Transverse colon (tissue), 4 donors: ENCODE data around the gene HIVEP3.

Experiments
- POLR2AphosphoS5 ChIP-seq, 3 donors: sonication (generic); formaldehyde crosslinking; IDR thresholded peaks; one replicate each; pipeline ENCODE4 v1.6.1; 2016; ENCODE audit warnings: antibody characterized with exemption in 3 of 3
- TF ChIP-seq, protein P1 (sequence below), 5 experiments: fragments of 200-600 bp in 3 of 5; fragments of 450-650 bp in 2 of 5; sonication (generic) in 3 of 5; IDR thresholded peaks; 1 replicate in 2 of 5; 2 replicates in 3 of 5; pipeline ENCODE4 v1.5.1; 2016 to 2017; ENCODE audit warnings: antibody characterized with exemption in 5 of 5, inconsistent platforms in 3 of 5, mild to moderate bottlenecking in 2 of 5, moderate library complexity in 1 of 5

DNA sequence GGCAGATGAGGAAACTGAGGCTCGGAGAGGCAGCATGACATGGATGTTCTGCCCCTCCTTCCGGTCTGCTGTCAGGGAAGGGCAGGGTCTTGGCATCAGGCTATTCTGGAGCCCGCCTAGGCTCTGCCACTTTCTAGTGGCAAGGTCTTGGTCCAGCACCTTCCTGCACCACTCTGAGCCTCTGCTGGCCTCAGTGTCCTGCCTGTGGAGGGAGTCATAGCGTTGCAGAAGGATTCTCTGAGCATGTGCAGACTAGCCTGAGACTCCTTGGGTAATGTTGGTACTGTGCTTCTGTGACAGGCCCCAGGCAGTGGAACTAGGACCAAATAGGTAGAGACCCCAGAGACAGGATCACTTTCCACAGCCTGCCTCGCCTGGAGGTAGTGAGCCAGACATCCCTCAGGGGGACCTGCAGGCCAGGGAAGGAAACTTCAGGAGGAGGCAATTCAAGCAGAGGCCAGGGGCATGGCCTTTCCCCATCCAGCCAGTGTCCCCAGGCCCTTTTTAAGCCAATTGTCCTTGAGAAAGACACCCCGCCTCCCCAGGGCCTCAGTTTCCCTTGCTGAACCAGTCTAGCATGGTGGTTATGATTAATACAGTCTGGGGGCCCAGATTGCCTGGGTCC is 444.9 kb downstream of the HIVEP3 start:
- TF ChIP-seq POLR2AphosphoS5 (IDR thresholded peaks at IDR 0.05) = no peak
- TF ChIP-seq, protein P1, sequence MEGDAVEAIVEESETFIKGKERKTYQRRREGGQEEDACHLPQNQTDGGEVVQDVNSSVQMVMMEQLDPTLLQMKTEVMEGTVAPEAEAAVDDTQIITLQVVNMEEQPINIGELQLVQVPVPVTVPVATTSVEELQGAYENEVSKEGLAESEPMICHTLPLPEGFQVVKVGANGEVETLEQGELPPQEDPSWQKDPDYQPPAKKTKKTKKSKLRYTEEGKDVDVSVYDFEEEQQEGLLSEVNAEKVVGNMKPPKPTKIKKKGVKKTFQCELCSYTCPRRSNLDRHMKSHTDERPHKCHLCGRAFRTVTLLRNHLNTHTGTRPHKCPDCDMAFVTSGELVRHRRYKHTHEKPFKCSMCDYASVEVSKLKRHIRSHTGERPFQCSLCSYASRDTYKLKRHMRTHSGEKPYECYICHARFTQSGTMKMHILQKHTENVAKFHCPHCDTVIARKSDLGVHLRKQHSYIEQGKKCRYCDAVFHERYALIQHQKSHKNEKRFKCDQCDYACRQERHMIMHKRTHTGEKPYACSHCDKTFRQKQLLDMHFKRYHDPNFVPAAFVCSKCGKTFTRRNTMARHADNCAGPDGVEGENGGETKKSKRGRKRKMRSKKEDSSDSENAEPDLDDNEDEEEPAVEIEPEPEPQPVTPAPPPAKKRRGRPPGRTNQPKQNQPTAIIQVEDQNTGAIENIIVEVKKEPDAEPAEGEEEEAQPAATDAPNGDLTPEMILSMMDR (IDR thresholded peaks at IDR 0.05) = no peak
